ENCODE results near the gene BRIP1. TPM values are rescaled to one million over a fixed set of nuclear protein-coding genes. Genes with fewer than 3 reads are reported as not detected.
"Not testable (repeated sequence)": the region's sequence is repeated elsewhere in the genome, so short reads cannot be mapped to it uniquely, and the experiment has no call there.

The BRIP1 gene
- total RNA-seq, 1 donor from 2014 or later: 17.2 TPM

GRCh38 chr17:61727798-61728197 lies 135.5 kb downstream of the BRIP1 start:
- H3K9me3 Mint-ChIP-seq; H3K4me3 Mint-ChIP-seq; H3K27ac Mint-ChIP-seq; intact Hi-C loops (cut with micrococcal nuclease); H3K27me3 Mint-ChIP-seq; H3K4me1 Mint-ChIP-seq; DNase-seq: not testable (repeated sequence)
- H3K36me3 Mint-ChIP-seq (ENCODE audit: low read depth): peaks cover 11% of the 10 kb centered on the region

- peaks cover 5% of the 10 kb centered on the region for H3K4me1 Mint-ChIP-seq
- DNase-seq: no peak
- H3K27ac Mint-ChIP-seq: no peak overlapping the region
- no peaks in the 10 kb centered on the region for H3K27me3 Mint-ChIP-seq
- H3K36me3 Mint-ChIP-seq (ENCODE audit: low read depth): peaks cover 14% of the 10 kb centered on the region
- H3K9me3 Mint-ChIP-seq: no peaks in the 10 kb centered on the region
- H3K4me3 Mint-ChIP-seq: no peak overlapping the region
- intact Hi-C loops (cut with micrococcal nuclease): no loop called here
Observed at GRCh38 chr17:61726977-61727376, 136.4 kb downstream of the BRIP1 start.

GRCh38 chr17:61724777-61725176 lies 138.6 kb downstream of the BRIP1 start:
- no peaks in the 10 kb centered on the region for H3K27me3 Mint-ChIP-seq
- peaks cover 15% of the 10 kb centered on the region for H3K36me3 Mint-ChIP-seq (ENCODE audit: low read depth)
- intact Hi-C loops (cut with micrococcal nuclease): no loop called here
- no peak overlapping the region for H3K27ac Mint-ChIP-seq
- H3K4me3 Mint-ChIP-seq: no peak overlapping the region
- peaks cover 3% of the 10 kb centered on the region for H3K9me3 Mint-ChIP-seq
- H3K4me1 Mint-ChIP-seq: peaks cover 5% of the 10 kb centered on the region
- DNase-seq: no peak

- H3K27me3 Mint-ChIP-seq: no peaks in the 10 kb centered on the region
- H3K36me3 Mint-ChIP-seq (ENCODE audit: low read depth): peaks cover 17% of the 10 kb centered on the region
Observed at GRCh38 chr17:61723914-61724313, 139.4 kb downstream of the BRIP1 start.

GRCh38 chr17:61723183-61723582 lies 140.1 kb downstream of the BRIP1 start:
- intact Hi-C loops (cut with micrococcal nuclease): no loop called here
- Mint-ChIP-seq H3K36me3 (ENCODE audit: low read depth) (peaks cover 15% of the 10 kb centered on the region), H3K27me3 (no peaks in the 10 kb centered on the region), H3K4me3 (no peak overlapping the region), H3K4me1 (peaks cover under 1% of the 10 kb centered on the region), H3K27ac (no peak overlapping the region), H3K9me3 (peaks cover 4% of the 10 kb centered on the region)
- DNase-seq: no peak

More at GRCh38 chr17:61723914-61724313, 139.4 kb downstream of the BRIP1 start:
- DNase-seq: no peak
- H3K9me3 Mint-ChIP-seq: peaks cover 3% of the 10 kb centered on the region
- no peak overlapping the region for H3K27ac Mint-ChIP-seq
- intact Hi-C loops (cut with micrococcal nuclease): no loop called here
- no peak overlapping the region for H3K4me3 Mint-ChIP-seq
- peaks cover 5% of the 10 kb centered on the region for H3K4me1 Mint-ChIP-seq

- no peak overlapping the region for H3K27ac Mint-ChIP-seq
- H3K4me3 Mint-ChIP-seq: no peak overlapping the region
- H3K36me3 Mint-ChIP-seq (ENCODE audit: low read depth): peaks cover 21% of the 10 kb centered on the region
- H3K4me1 Mint-ChIP-seq: no peaks in the 10 kb centered on the region
- peaks cover 11% of the 10 kb centered on the region for H3K9me3 Mint-ChIP-seq
- no peaks in the 10 kb centered on the region for H3K27me3 Mint-ChIP-seq
- DNase-seq: no peak
- intact Hi-C loops (cut with micrococcal nuclease): no loop called here
Observed at GRCh38 chr17:61722398-61722797, 140.9 kb downstream of the BRIP1 start.

- peaks cover 34% of the 10 kb centered on the region for H3K36me3 Mint-ChIP-seq (ENCODE audit: low read depth)
- no peaks in the 10 kb centered on the region for H3K27me3 Mint-ChIP-seq
- no peak for DNase-seq
Observed at GRCh38 chr17:61720016-61720795, 143.1 kb downstream of the BRIP1 start.

GRCh38 chr17:61719220-61719619 lies 144.1 kb downstream of the BRIP1 start:
- H3K9me3 Mint-ChIP-seq: peaks cover 13% of the 10 kb centered on the region
- H3K27me3 Mint-ChIP-seq; DNase-seq; H3K4me1 Mint-ChIP-seq; H3K27ac Mint-ChIP-seq; H3K4me3 Mint-ChIP-seq; intact Hi-C loops (cut with micrococcal nuclease): not testable (repeated sequence)
- H3K36me3 Mint-ChIP-seq (ENCODE audit: low read depth): peaks cover 36% of the 10 kb centered on the region

More at GRCh38 chr17:61720016-61720795, 143.1 kb downstream of the BRIP1 start:
- no peak overlapping the region for H3K27ac Mint-ChIP-seq
- no peaks in the 10 kb centered on the region for H3K4me1 Mint-ChIP-seq
- intact Hi-C loops (cut with micrococcal nuclease): no loop called here
- H3K4me3 Mint-ChIP-seq: no peak overlapping the region
- peaks cover 13% of the 10 kb centered on the region for H3K9me3 Mint-ChIP-seq

GRCh38 chr17:61718022-61718421 lies 145.3 kb downstream of the BRIP1 start:
- Mint-ChIP-seq H3K36me3 (ENCODE audit: low read depth) (peaks cover 36% of the 10 kb centered on the region), H3K9me3 (peaks cover 13% of the 10 kb centered on the region), H3K4me1 (no peaks in the 10 kb centered on the region), H3K27ac (no peak overlapping the region), H3K4me3 (no peak overlapping the region), H3K27me3 (no peaks in the 10 kb centered on the region)
- intact Hi-C loops (cut with micrococcal nuclease): no loop called here
- DNase-seq: no peak

GRCh38 chr17:61717352-61717751 lies 146.0 kb downstream of the BRIP1 start:
- intact Hi-C loops (cut with micrococcal nuclease): no loop called here
- peaks cover 36% of the 10 kb centered on the region for H3K36me3 Mint-ChIP-seq (ENCODE audit: low read depth)
- no peaks in the 10 kb centered on the region for H3K27me3 Mint-ChIP-seq
- DNase-seq: no peak
- peaks cover 13% of the 10 kb centered on the region for H3K9me3 Mint-ChIP-seq
- no peak overlapping the region for H3K27ac Mint-ChIP-seq
- no peaks in the 10 kb centered on the region for H3K4me1 Mint-ChIP-seq
- no peak overlapping the region for H3K4me3 Mint-ChIP-seq

- intact Hi-C loops (cut with micrococcal nuclease): no loop called here
- Mint-ChIP-seq H3K4me1 (no peaks in the 10 kb centered on the region), H3K9me3 (peaks cover 13% of the 10 kb centered on the region), H3K4me3 (no peak overlapping the region), H3K27ac (no peak overlapping the region), H3K36me3 (ENCODE audit: low read depth) (peaks cover 33% of the 10 kb centered on the region), H3K27me3 (no peaks in the 10 kb centered on the region)
- DNase-seq: no peak
Observed at GRCh38 chr17:61716225-61716829, 147.0 kb downstream of the BRIP1 start.

- Mint-ChIP-seq H3K4me3 (no peak overlapping the region), H3K4me1 (no peaks in the 10 kb centered on the region), H3K27me3 (no peaks in the 10 kb centered on the region), H3K27ac (no peak overlapping the region), H3K9me3 (peaks cover 13% of the 10 kb centered on the region), H3K36me3 (ENCODE audit: low read depth) (peaks cover 37% of the 10 kb centered on the region)
- intact Hi-C loops (cut with micrococcal nuclease): no loop called here
- no peak for DNase-seq
Observed at GRCh38 chr17:61715348-61715747, 148.0 kb downstream of the BRIP1 start.

GRCh38 chr17:61714300-61714699 lies 149.0 kb downstream of the BRIP1 start:
- Mint-ChIP-seq H3K9me3 (peaks cover 9% of the 10 kb centered on the region), H3K4me3 (no peak overlapping the region), H3K27me3 (no peaks in the 10 kb centered on the region), H3K4me1 (no peaks in the 10 kb centered on the region), H3K36me3 (ENCODE audit: low read depth) (peaks cover 36% of the 10 kb centered on the region), H3K27ac (no peak overlapping the region)
- intact Hi-C loops (cut with micrococcal nuclease): no loop called here
- no peak for DNase-seq

- H3K4me3 Mint-ChIP-seq: no peak overlapping the region
Observed at GRCh38 chr17:61713035-61713434, 150.3 kb downstream of the BRIP1 start.

More at GRCh38 chr17:61713035-61713434, 150.3 kb downstream of the BRIP1 start:
- Mint-ChIP-seq H3K27ac (no peak overlapping the region), H3K9me3 (peaks cover 12% of the 10 kb centered on the region), H3K27me3 (no peaks in the 10 kb centered on the region), H3K36me3 (ENCODE audit: low read depth) (peaks cover 41% of the 10 kb centered on the region), H3K4me1 (no peaks in the 10 kb centered on the region)
- intact Hi-C loops (cut with micrococcal nuclease): no loop called here
- no peak for DNase-seq

Measured in activated CD4-positive, alpha-beta T cell treated with anti-CD3 and anti-CD28 coated beads, Interleukin-2, amount 10 ng/mL, durations not matched to agents 24 days and 14 days (primary cell).